ENCODE measurements around the gene DHFR2. TPM values are rescaled to one million over a fixed set of nuclear protein-coding genes. Genes with fewer than 3 reads are reported as not detected.

DHFR2 gene
- total and polyA plus RNA-seq, 9 of the 15 experiments (the other 6 are each of a cell fraction or from before 2014, with no cell fraction given): 0.64 to 1.7 (median 1.4) TPM

DNA sequence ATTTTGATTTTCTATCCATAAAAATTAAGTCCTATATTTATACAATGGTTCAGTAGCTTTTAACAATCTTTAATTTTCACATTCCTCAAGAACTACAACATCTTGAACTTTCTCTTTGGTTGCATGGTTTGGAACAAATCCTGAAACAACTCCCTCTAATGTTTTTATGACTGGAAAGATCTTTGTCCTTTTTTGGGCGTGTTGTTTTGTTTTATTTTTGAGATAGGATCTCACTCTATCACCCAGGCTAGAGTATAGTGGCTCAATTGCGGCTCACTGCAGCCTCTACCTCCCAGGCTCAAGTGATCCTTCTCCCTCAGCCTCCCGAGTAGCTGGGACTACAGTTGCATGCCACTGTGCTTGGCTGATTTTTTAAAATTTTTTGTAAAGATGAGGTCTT, 38.3 kb downstream of the DHFR2 start:
- no peak for TF ChIP-seq TARDBP (IDR thresholded peaks at IDR 0.05)
- TF ChIP-seq NCOA2 (IDR thresholded peaks at IDR 0.05; ENCODE audit: partially characterized antibody in 2 of 2): no peak
- TF ChIP-seq, protein P1, sequence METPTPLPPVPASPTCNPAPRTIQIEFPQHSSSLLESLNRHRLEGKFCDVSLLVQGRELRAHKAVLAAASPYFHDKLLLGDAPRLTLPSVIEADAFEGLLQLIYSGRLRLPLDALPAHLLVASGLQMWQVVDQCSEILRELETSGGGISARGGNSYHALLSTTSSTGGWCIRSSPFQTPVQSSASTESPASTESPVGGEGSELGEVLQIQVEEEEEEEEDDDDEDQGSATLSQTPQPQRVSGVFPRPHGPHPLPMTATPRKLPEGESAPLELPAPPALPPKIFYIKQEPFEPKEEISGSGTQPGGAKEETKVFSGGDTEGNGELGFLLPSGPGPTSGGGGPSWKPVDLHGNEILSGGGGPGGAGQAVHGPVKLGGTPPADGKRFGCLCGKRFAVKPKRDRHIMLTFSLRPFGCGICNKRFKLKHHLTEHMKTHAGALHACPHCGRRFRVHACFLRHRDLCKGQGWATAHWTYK (CRISPR knock-in tag; IDR thresholded peaks at IDR 0.05): no peak
- no peak for TF ChIP-seq HDAC6 (IDR thresholded peaks at IDR 0.05; ENCODE audit: low read depth, low read length)
- TF ChIP-seq RHOXF2B (CRISPR knock-in tag; conservative IDR thresholded peaks at IDR 0.05): no peak
- Histone ChIP-seq H3K9me3 (replicated peaks; ENCODE audit: control insufficient read depth, insufficient read depth, low read depth, low read length) (no peaks in the 10 kb centered on the region), H3K4me3 (no peak overlapping the region), H3K4me2 (ENCODE audit: insufficient read depth, low read length) (no peak overlapping the region), H4K20me1 (replicated peaks; ENCODE audit: control insufficient read depth, insufficient read depth, low read length) (no peaks in the 10 kb centered on the region), H3K79me2 (ENCODE audit: control insufficient read depth, insufficient read depth, low read length) (no peaks in the 10 kb centered on the region), H2AFZ (ENCODE audit: low read depth, low read length) (no peak overlapping the region), H3K27me3 (ENCODE audit: control insufficient read depth in 2 of 2, insufficient read depth in 2 of 2, low read length in 2 of 2) (no peaks in the 10 kb centered on the region), H3K4me1 (replicated peaks in 1 of 2; ENCODE audit: control insufficient read depth in 2 of 2, insufficient read depth in 2 of 2, low read length in 2 of 2) (no peaks in the 10 kb centered on the region), H3K9me1 (ENCODE audit: control insufficient read depth, insufficient read depth, low read length) (no peaks in the 10 kb centered on the region), H3K9ac (ENCODE audit: insufficient read depth in 1 of 2, low read depth in 2 of 2, low read length in 2 of 2) (no peak overlapping the region), H3K36me3 (ENCODE audit: control insufficient read depth, insufficient read depth, low read length) (peaks cover 2% of the 10 kb centered on the region; the same call in 1 of the 3 replicates), H3K27ac (ENCODE audit: extremely low read depth, low read depth, low read length) (no peak overlapping the region)
- ATAC-seq (no peak), FAIRE-seq (no peak), DNase-seq (ENCODE audit: extremely low read depth in 1 of 4, low spot score in 3 of 4) (no peak)
- ChIA-PET POLR2A (no interaction called here), CTCF (ENCODE audit: low intra/inter-chr PET ratio) (no interaction called here)
- 82% methylated on average over 2 of the region's 3 CpGs for WGBS (ENCODE audit: insufficient coverage, low coverage, missing lambda C conversion rate)
- in situ Hi-C loops (cut with MboI) (no loop called here), intact Hi-C loops (cut with micrococcal nuclease) (no loop called here)
- BruUV-seq (replicated peaks): no TSS peak

- ATAC-seq (no peak), FAIRE-seq (no peak), DNase-seq (ENCODE audit: extremely low read depth in 1 of 4, low spot score in 3 of 4) (no peak)
- in situ Hi-C loops (cut with MboI) (no loop called here), intact Hi-C loops (cut with micrococcal nuclease) (no loop called here)
- H4K20me1 ChIP-seq (replicated peaks; ENCODE audit: control insufficient read depth, insufficient read depth, low read length): no peaks in the 10 kb centered on the region
- H3K9ac ChIP-seq (ENCODE audit: insufficient read depth in 1 of 2, low read depth in 2 of 2, low read length in 2 of 2): no peak overlapping the region
- POLR2A ChIA-PET: no interaction called here
- no peaks in the 10 kb centered on the region for H3K27me3 ChIP-seq (ENCODE audit: control insufficient read depth in 2 of 2, insufficient read depth in 2 of 2, low read length in 2 of 2)
- H3K9me1 ChIP-seq (ENCODE audit: control insufficient read depth, insufficient read depth, low read length): no peaks in the 10 kb centered on the region
- H3K79me2 ChIP-seq (ENCODE audit: control insufficient read depth, insufficient read depth, low read length): no peaks in the 10 kb centered on the region
- H3K4me2 ChIP-seq (ENCODE audit: insufficient read depth, low read length): no peak overlapping the region
- no peak overlapping the region for H2AFZ ChIP-seq (ENCODE audit: low read depth, low read length)
- H3K4me1 ChIP-seq (replicated peaks in 1 of 2; ENCODE audit: control insufficient read depth in 2 of 2, insufficient read depth in 2 of 2, low read length in 2 of 2): no peaks in the 10 kb centered on the region
- no peaks in the 10 kb centered on the region for H3K9me3 ChIP-seq (replicated peaks; ENCODE audit: control insufficient read depth, insufficient read depth, low read depth, low read length)
- peaks cover 2% of the 10 kb centered on the region; the same call in 1 of the 3 replicates for H3K36me3 ChIP-seq (ENCODE audit: control insufficient read depth, insufficient read depth, low read length)
- CTCF ChIA-PET (ENCODE audit: low intra/inter-chr PET ratio): no interaction called here
- no peak overlapping the region for H3K27ac ChIP-seq (ENCODE audit: extremely low read depth, low read depth, low read length)
- 94% methylated on average over 3 of the region's 3 CpGs for WGBS (ENCODE audit: insufficient coverage, low coverage, missing lambda C conversion rate)
- no TSS peak for BruUV-seq (replicated peaks)
- no peak overlapping the region for H3K4me3 ChIP-seq
- TF ChIP-seq ARID1B (IDR thresholded peaks at IDR 0.05) (no peak), E4F1 (CRISPR knock-in tag; IDR thresholded peaks at IDR 0.05; ENCODE audit: borderline replicate concordance) (no peak), JUNB (CRISPR knock-in tag; conservative IDR thresholded peaks at IDR 0.05) (no peak), KDM1A (IDR thresholded peaks at IDR 0.05) (no peak), FOSL1 (tag; conservative IDR thresholded peaks at IDR 0.05) (no peak), HMG20A (CRISPR knock-in tag; conservative IDR thresholded peaks at IDR 0.05) (no peak)
These were observed 42.4 kb downstream of the DHFR2 start for GRCh38 chr3:94020293-94020692.

All from K562 (cell line).